B cell (primary cell): ENCODE results near the gene DGKZ.

ENCODE experiments used
- CTCF ChIP-seq: fragments of 200-600 bp; IDR thresholded peaks from one replicate; pipeline ENCODE4 v1.8.0; 2022; ENCODE audit warnings: antibody characterized with exemption, mild to moderate bottlenecking
- EZH2 ChIP-seq: IDR thresholded peaks from 2 replicates; pipeline ENCODE4 v1.6.1; 2012; ENCODE audit warnings: borderline replicate concordance, low read depth, mild to moderate bottlenecking, moderate library complexity, low read length; ENCODE audit not compliant: insufficient read depth, poor library complexity, severe bottlenecking

GRCh38 chr11:46356924-46357482, 9.7 kb downstream of the DGKZ start:
- TF ChIP-seq CTCF (no peak), EZH2 (no peak)
